ENCODE measurements around the gene CIROP. TPM values are rescaled to one million over a fixed set of nuclear protein-coding genes. Genes with fewer than 3 reads are reported as not detected.

The CIROP gene
- total and polyA plus RNA-seq, 9 of the 15 experiments (the other 6 are each of a cell fraction or from before 2014, with no cell fraction given): not detected

GRCh38 chr14:23120541-23121251 is 15.9 kb upstream of the CIROP start (continued):
- TF ChIP-seq, protein P1, sequence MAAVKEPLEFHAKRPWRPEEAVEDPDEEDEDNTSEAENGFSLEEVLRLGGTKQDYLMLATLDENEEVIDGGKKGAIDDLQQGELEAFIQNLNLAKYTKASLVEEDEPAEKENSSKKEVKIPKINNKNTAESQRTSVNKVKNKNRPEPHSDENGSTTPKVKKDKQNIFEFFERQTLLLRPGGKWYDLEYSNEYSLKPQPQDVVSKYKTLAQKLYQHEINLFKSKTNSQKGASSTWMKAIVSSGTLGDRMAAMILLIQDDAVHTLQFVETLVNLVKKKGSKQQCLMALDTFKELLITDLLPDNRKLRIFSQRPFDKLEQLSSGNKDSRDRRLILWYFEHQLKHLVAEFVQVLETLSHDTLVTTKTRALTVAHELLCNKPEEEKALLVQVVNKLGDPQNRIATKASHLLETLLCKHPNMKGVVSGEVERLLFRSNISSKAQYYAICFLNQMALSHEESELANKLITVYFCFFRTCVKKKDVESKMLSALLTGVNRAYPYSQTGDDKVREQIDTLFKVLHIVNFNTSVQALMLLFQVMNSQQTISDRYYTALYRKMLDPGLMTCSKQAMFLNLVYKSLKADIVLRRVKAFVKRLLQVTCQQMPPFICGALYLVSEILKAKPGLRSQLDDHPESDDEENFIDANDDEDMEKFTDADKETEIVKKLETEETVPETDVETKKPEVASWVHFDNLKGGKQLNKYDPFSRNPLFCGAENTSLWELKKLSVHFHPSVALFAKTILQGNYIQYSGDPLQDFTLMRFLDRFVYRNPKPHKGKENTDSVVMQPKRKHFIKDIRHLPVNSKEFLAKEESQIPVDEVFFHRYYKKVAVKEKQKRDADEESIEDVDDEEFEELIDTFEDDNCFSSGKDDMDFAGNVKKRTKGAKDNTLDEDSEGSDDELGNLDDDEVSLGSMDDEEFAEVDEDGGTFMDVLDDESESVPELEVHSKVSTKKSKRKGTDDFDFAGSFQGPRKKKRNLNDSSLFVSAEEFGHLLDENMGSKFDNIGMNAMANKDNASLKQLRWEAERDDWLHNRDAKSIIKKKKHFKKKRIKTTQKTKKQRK (IDR thresholded peaks at IDR 0.05; ENCODE audit: borderline replicate concordance, low read depth, low read length): no peak
- TF ChIP-seq HOMEZ (CRISPR knock-in tag; IDR thresholded peaks at IDR 0.05): no peak
- no peak for TF ChIP-seq PCBP1 (IDR thresholded peaks at IDR 0.05; ENCODE audit: low read depth, low read length, poor library complexity, severe bottlenecking)
- no peak for TF ChIP-seq ZBTB40 (IDR thresholded peaks at IDR 0.05)
- no peak for TF ChIP-seq ZBTB40 (CRISPR knock-in tag; IDR thresholded peaks at IDR 0.05)
- no peak for TF ChIP-seq MAX (CRISPR knock-in tag; IDR thresholded peaks at IDR 0.05)
- no peak for TF ChIP-seq CREB1 (IDR thresholded peaks at IDR 0.05)
- TF ChIP-seq CREB1 (CRISPR knock-in tag; IDR thresholded peaks at IDR 0.05): no peak

Measured in K562 (cell line).